Testis (tissue), 3 donors: ENCODE results near the gene RASAL3. TPM values are rescaled to one million over a fixed set of nuclear protein-coding genes. Genes with fewer than 3 reads are reported as not detected.
"Not testable (repeated sequence)": the region's sequence is repeated elsewhere in the genome, so short reads cannot be mapped to it uniquely, and the experiment has no call there.

Source experiments
- DNase-seq: peaks from one replicate; pipeline ENCODE4 v3.0.0-alpha.2; 2019
- H3K27ac ChIP-seq, 2 donors: fragments of 200-600 bp; sonication (generic); one replicate each; pipeline ENCODE4 v1.5.1; 2019
- H3K27me3 ChIP-seq: fragments of 200-600 bp; sonication (generic); one replicate; pipeline ENCODE4 v1.5.1; 2019
- H3K36me3 ChIP-seq: fragments of 200-600 bp; sonication (generic); one replicate; pipeline ENCODE4 v1.5.1; 2017; ENCODE audit warnings: low read depth; ENCODE audit errors: missing control alignments
- H3K4me1 ChIP-seq: fragments of 200-600 bp; sonication (generic); one replicate; pipeline ENCODE4 v1.5.1; 2019
- H3K4me3 ChIP-seq, 2 donors: fragments of 200-600 bp; sonication (generic); one replicate each; pipeline ENCODE4 v1.5.1; 2017 to 2019
- H3K9me3 ChIP-seq: fragments of 200-600 bp; sonication (generic); one replicate; pipeline ENCODE4 v1.5.1; 2017
- POLR2A ChIP-seq: fragments of 450-650 bp; IDR thresholded peaks from one replicate; pipeline ENCODE4 v1.6.1; 2017; ENCODE audit warnings: antibody characterized with exemption, mild to moderate bottlenecking, moderate library complexity
- WGBS, 2 donors: methylation state at CpG; one replicate each; pipeline ENCODE4 v1.1.5; 2018; 5-methylcytosine and 5-hydroxymethylcytosine counted together
- intact Hi-C: fragments of 100-400 bp; cut with DNase I; formaldehyde crosslinking; loops from one replicate; pipeline ENCODE4 v1.15.1; 2023; ENCODE audit warnings: low total_unique reads
- polyA plus RNA-seq: library from polyadenylated mRNA; stranded (reverse); fragments of 350-450 nt; fragmentation: Illumina TruSeq; extraction: RNeasy Lipid Tissue Mini Kit (QIAGEN cat#74804); gene quantifications from one replicate; pipeline ENCODE4 v1.2.3, GENCODE V29; 2014; ENCODE audit warnings: low read depth, low replicate concordance; ENCODE audit not compliant: insufficient read depth
- total RNA-seq, 2 donors: library from RNA; depleted of rRNA; stranded (reverse); fragments of >200 nt; gene quantifications; one replicate each; pipeline ENCODE4 v1.2.3, GENCODE V29; 2016
- TF ChIP-seq, protein P1 (sequence below), 3 experiments: fragments of 450-650 bp in 2 of 3; fragments of 200-600 bp in 1 of 3; sonication (generic) in 1 of 3; IDR thresholded peaks; one replicate each; pipeline ENCODE4 v1.5.1; 2016 to 2019; ENCODE audit warnings: antibody characterized with exemption in 3 of 3, mild to moderate bottlenecking in 2 of 3, moderate library complexity in 1 of 3

Gene RASAL3
- total and polyA plus RNA-seq, 3 donors from 2014 or later = 1.4 to 2.7 (median 2.0) TPM

DNA sequence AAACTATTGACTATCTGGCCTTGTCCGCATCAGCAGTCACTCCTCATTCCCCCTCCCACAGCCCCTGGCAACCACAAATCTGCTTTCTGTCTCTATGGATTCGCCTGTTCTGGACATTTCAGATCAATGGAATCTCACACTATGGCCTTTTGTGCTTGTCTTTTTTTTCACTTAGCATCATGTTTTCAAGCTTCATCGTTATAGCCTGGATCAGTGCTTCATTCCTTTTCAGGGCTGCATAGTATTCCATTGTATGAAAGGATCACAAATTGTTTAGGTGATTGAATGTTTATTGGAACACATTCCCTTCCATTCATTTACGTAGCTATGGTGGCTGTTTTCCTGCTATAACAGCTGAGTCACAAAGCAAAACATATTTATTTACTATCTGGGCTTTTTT lies 22.7 kb upstream of the RASAL3 start:
- Histone ChIP-seq H3K27me3 (no peaks in the 10 kb centered on the region), H3K9me3 (no peaks in the 10 kb centered on the region), H3K4me1 (no peaks in the 10 kb centered on the region), H3K27ac (no peak overlapping the region), H3K4me3 (no peak overlapping the region), H3K36me3 (no peaks in the 10 kb centered on the region)
- no peak for TF ChIP-seq POLR2A
- TF ChIP-seq, protein P1, sequence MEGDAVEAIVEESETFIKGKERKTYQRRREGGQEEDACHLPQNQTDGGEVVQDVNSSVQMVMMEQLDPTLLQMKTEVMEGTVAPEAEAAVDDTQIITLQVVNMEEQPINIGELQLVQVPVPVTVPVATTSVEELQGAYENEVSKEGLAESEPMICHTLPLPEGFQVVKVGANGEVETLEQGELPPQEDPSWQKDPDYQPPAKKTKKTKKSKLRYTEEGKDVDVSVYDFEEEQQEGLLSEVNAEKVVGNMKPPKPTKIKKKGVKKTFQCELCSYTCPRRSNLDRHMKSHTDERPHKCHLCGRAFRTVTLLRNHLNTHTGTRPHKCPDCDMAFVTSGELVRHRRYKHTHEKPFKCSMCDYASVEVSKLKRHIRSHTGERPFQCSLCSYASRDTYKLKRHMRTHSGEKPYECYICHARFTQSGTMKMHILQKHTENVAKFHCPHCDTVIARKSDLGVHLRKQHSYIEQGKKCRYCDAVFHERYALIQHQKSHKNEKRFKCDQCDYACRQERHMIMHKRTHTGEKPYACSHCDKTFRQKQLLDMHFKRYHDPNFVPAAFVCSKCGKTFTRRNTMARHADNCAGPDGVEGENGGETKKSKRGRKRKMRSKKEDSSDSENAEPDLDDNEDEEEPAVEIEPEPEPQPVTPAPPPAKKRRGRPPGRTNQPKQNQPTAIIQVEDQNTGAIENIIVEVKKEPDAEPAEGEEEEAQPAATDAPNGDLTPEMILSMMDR (IDR thresholded peaks at IDR 0.05) = no peak
- no peak for DNase-seq
- 92 to 95% methylated on average over 4 of the region's 4 CpGs for WGBS, 2 donors
- intact Hi-C loops = no loop called here

DNA sequence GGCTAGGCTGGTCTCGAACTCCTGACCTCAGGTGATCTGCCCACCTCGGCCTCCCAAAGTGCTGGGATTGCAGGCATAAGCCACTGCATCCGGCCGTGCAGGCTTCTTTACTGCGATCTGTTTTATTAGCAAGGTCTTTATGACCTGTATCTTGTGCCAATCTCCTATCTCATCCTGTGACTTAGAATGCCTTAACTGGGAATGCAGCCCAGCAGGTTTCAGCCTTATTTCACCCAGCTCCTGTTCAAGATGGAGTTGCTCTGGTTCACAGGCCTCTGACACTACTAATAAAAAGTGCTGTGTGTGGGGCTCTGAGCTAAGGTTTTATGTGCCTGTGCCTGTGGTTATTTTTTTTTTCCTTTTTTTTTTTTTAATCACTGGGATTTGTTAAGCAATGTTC lies 21.4 kb upstream of the RASAL3 start:
- H3K4me3 ChIP-seq, intact Hi-C loops, H3K27me3 ChIP-seq, H3K36me3 ChIP-seq, DNase-seq, H3K27ac ChIP-seq, H3K9me3 ChIP-seq, H3K4me1 ChIP-seq: not testable (repeated sequence)
- 86 to 91% methylated on average over 5 of the region's 5 CpGs for WGBS, 2 donors

DNA sequence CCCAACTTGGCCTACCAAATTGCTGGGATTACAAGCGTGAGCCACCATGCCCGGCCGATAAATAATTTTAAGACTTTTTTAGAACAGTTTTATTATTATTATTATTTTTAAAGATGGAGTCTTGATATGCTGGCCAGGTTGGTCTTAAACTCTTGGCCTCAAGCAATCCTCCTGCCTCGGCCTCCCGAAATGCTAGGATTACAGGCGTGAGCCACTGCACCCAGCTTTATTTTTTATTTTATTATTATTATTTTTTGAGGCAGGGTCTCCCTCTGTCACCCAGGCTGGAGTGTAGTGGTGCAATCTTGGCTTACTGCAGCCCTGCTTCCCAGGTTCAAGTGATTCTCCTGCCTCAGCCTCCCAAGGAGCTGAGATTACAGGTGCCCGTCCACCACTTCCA lies 16.7 kb upstream of the RASAL3 start:
- H3K36me3 ChIP-seq, H3K9me3 ChIP-seq, H3K4me1 ChIP-seq, H3K27me3 ChIP-seq, DNase-seq, H3K4me3 ChIP-seq, intact Hi-C loops, H3K27ac ChIP-seq: not testable (repeated sequence)
- 81 to 98% methylated on average over 7 of the region's 7 CpGs for WGBS, 2 donors

DNA sequence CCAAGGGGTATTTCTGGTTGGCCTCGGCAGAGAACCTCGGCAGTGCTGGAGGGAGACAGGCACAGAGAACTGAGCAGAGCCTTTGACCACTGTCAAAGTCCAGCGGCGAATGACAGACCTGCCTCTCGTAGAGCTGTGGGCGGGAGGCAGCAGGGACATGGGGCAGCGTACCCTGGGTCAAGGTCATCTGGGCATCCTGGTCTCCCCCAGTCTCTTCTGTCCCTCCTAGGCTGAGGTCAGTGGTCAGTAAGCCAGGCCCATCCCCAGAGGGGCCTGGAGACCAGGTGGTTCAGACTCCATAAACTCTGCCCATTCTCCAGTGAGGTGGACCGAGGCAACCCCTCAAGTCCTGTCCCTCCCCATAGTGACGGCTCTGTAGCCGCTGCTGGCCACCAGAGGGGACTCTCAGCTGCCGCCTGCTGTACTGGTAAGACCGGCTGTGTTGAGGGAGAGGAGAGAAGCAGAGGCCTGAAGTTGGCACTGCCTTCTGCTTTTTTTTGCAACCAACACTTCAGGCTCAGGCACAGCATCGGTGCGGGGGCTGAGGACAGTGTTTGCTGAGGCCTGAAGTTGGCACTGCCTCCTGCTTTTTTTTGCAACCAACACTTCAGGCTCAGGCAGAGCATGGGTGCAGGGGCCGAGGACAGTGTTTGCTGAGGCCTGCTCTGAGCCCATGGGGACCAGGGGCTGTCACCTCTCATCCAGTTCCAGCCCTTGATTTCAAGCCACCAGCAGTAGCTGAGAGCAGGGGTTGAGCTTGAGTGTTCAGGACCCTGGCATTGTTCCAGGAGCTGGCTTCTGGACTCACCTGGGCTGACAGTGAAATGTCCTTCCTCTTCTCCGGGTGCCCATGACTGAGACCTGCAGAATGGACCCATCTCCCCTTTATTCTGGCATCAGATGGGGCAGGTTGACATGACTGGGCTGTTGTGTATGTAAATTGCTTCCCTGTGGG lies 15.3 kb upstream of the RASAL3 start, which contains the start of gene PGLYRP2:
PGLYRP2 (minus strand) TSS at position 111 of the 955 bp plus-strand sequence. CDS start 130 bp downstream, outside the sequence.
- Histone ChIP-seq H3K27me3 (no peaks in the 10 kb centered on the region), H3K9me3 (no peaks in the 10 kb centered on the region), H3K4me3 (no peak within 1 kb of the TSS), H3K27ac (peak within 1 kb of the TSS in 1 of 2 donors; percentile 24), H3K36me3 (no peaks in the 10 kb centered on the region), H3K4me1 (peaks cover 6% of the 10 kb centered on the region)
- intact Hi-C loops = no loop called here
- 46 to 61% methylated on average over 10 to 16 of the region's 16 CpGs for WGBS, 2 donors
- peak; percentile 87 for DNase-seq
- TF ChIP-seq, protein P1 (IDR thresholded peaks at IDR 0.05) = no peak
- TF ChIP-seq POLR2A = no peak

DNA sequence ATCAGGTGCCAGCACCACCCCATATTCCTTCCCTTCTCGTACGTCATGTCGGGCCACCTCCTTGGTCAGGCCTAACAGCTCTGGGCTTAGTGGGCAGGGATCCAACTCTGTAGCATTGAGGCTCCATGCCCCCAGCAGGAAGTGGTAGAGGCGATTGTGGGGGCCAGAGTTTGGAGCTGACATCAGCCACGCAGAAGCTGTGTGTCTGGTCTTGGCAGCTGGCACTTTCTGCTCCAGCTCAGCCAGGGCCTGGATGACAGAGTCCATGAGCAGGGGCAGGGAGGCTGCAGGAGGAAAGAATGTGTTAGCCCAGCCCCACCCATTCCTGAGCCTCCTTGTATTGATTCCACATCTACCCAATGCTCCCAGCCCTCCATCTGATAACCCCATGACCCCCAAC lies 12.0 kb upstream of the RASAL3 start:
- TF ChIP-seq, protein P1 (IDR thresholded peaks at IDR 0.05) = no peak
- TF ChIP-seq POLR2A = no peak
- peaks cover 6% of the 10 kb centered on the region for H3K4me1 ChIP-seq
- H3K36me3 ChIP-seq = no peaks in the 10 kb centered on the region
- DNase-seq = no peak
- no peaks in the 10 kb centered on the region for H3K9me3 ChIP-seq
- intact Hi-C loops = no loop called here
- no peak overlapping the region for H3K4me3 ChIP-seq
- H3K27me3 ChIP-seq = no peaks in the 10 kb centered on the region
- H3K27ac ChIP-seq = no peak overlapping the region
- WGBS, 2 donors = 79 to 86% methylated on average over 4 to 5 of the region's 5 CpGs
